Activated T-cell treated with anti-CD3 and anti-CD28 coated beads for 4 hours (primary cell): ENCODE results near the gene PHOSPHO1.
A peak's percentile ranks its signal among the peaks of the same experiment; 100 is the strongest.
"Not testable (repeated sequence)": the region's sequence is repeated elsewhere in the genome, so short reads cannot be mapped to it uniquely, and the experiment has no call there.

ENCODE experiments used
- DNase-seq: peaks from one replicate; pipeline ENCODE4 v3.0.0-alpha.2; 2020

The PHOSPHO1 gene, protein sequence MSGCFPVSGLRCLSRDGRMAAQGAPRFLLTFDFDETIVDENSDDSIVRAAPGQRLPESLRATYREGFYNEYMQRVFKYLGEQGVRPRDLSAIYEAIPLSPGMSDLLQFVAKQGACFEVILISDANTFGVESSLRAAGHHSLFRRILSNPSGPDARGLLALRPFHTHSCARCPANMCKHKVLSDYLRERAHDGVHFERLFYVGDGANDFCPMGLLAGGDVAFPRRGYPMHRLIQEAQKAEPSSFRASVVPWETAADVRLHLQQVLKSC

DNA sequence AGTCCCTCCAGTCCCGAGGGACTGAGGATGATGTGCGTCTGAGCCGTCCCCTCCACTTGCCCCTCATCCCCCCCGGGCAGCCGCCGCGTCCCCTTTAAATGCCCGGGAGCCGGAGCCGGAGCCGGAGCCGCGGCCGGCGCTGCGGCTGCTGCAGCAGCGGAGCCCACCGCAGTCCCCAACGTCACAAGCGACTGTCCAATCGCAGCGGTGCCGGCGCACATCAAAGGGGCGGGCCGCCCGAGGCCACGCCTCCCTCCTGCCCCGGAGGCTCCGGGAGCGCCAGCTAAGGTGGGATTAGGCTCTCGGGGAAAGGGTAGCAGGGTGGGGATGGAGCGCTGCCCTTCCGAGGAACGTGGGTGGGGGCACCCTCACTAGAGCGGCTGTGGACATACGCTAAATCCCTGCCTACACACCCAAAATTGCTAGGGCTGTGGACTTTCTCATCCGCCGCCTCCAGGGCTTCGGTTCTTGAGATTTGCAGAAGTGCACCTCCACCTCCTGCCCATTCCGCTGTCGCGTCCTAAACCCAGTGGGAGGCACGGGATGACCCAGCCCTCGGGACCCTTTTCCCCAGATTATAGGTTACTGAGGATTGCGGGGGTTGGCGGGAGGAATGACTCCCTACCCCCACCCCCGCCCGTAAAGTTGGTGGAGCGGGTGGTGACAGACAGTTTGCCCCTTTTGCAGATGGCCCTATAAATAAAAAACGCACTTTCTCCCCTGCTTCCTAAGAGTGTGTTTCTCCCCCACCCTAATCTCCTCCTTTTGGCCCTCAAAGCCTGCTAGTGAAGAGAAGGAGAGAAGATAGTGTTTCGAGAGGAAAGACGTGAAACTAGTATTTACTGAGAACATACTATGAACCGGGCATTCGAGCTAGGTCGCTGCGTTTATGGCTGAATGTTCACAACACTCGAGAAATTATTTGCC lies at the start of gene PHOSPHO1:
PHOSPHO1 (minus strand) TSS at position 152 of the 927 bp plus-strand sequence. CDS start 4,096 bp downstream, outside the sequence.
- peak; percentile 70 for DNase-seq

- DNase-seq = no peak
These were observed 49.5 kb upstream of the PHOSPHO1 start for GRCh38 chr17:49280061-49280460.

GRCh38 chr17:49279263-49280015 lies 48.9 kb upstream of the PHOSPHO1 start:
- DNase-seq = not testable (repeated sequence)

- DNase-seq = no peak
These were observed 47.5 kb upstream of the PHOSPHO1 start for GRCh38 chr17:49278076-49278475.

GRCh38 chr17:49277638-49278037 lies 47.1 kb upstream of the PHOSPHO1 start:
- DNase-seq = no peak

- not testable (repeated sequence) for DNase-seq
These were observed 45.4 kb upstream of the PHOSPHO1 start for GRCh38 chr17:49275981-49276380.

- no peak for DNase-seq
These were observed 38.8 kb upstream of the PHOSPHO1 start for GRCh38 chr17:49269356-49269755.

DNA sequence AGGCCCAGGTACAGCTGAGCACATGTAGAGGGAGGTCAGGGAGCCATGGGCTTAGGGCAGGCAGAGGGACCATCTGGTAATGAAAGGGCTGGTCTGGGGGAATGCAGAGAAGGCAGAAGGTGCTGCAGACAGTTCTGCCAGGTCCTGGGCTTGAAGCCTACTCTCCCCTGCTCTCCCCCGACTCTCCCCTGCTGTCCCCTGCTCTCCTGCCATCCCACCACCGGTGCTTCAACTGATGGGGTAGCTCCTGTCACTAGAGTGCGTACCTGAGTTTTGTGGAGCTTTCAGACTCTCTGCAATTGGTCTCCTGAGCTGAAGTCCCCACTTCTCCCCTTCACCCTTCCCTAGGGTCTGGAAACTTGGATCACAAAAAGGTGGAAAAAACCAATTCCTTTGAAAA lies 37.3 kb upstream of the PHOSPHO1 start:
- DNase-seq = no peak

DNA sequence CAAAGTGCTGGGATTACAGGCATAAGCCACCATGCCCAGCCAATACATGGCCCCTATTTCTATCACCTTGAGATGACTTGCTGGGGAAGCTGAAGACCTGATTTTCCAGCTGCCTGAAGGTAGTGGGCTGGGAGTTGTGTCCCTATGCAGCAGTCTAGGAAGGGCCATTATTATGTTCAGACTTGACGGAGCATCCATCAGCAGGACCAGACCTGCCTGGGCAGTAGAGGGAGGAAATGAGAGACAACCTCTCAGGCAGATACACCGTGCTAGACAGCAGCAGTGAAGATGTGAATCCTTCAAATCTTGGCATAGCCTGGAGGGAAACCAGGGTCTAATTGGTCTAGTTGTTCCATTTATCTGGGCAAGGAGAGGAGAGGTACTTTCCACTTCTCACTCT lies 35.6 kb upstream of the PHOSPHO1 start:
- no peak for DNase-seq

GRCh38 chr17:49261540-49261939 lies 31.0 kb upstream of the PHOSPHO1 start:
- not testable (repeated sequence) for DNase-seq

DNA sequence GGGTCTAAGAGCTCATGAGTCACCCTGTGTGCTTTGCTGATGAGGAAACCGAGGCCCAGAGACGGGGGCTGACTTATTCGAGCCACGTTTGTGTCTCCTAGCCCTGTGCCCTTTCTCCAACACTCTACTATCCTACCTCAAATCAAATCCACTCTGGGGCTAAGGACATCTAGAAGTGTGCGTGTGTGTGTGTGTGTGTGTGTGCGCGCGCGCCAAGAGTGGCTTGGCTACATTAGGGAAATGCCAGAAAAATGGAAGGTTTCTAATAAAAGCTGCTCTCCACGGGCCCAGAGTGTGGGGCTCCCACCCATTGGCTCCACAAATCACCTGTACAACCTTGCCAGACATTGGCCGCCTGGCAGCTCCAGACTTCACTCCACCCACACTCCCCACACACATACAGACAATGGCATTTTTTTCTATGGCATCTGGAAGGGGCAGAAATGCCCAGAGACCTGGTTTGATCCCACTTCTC lies 30.3 kb upstream of the PHOSPHO1 start:
- peak; percentile 30 for DNase-seq

DNA sequence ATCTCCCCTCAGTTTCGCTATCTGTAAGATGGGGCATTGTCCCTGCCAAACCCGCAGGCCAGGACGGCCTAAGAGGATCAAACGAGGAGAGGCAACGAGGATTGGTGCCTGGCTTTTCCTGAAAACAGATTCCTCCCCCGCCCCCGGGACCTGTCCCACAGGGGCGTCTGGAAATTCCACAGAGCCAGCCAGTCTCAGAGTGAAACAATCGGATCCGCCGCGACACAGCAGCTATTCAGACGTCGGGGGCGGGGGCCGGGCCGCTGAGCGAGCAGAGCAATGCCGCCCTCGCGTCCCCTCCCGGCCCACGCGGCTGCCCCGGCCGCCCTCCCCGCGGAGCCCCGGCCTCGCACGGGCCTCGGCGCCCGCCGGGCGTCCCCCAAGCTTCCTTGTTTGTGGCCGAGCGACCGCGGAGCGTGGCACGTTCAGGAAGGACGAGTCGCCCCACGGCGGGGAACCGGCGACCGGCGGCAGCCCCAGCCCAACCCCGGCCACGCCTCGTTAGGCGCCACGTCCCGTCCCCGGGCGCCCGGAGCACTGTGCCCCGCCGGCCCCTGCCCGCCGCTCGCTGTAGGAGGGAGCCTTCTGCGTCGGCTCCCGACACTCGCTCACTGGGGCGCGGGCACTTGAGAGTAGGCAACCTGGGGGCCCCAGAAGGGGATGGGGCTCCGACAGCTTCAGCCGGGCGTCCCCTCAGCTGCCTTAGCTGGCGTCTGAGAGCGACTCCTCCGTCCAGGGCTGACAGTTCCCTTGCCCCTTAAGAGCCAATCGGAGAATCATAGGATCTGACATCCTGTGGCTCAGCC lies 29.6 kb upstream of the PHOSPHO1 start:
- DNase-seq = peak; percentile 53

- DNase-seq = no peak
These were observed 29.1 kb upstream of the PHOSPHO1 start for GRCh38 chr17:49259663-49260010.

DNA sequence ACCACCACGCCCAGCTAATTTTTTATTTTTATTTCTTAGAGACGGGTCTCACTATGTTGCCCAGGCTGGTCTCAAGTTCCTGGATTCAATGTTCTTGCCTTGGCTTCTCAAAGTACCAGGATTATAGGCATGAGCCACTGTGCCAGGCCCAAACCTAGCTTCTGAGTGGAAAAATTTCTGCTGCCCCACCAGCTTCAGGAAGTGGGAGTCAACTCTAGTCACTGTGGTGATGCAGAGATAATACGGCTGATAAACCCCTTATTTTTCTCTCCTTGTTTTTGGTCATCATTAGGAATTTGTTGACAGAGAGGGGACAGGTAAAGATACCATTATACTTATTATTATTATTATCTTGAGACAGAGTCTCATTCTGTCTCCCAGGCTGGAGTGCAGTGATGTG lies 27.8 kb upstream of the PHOSPHO1 start:
- DNase-seq = no peak

DNA sequence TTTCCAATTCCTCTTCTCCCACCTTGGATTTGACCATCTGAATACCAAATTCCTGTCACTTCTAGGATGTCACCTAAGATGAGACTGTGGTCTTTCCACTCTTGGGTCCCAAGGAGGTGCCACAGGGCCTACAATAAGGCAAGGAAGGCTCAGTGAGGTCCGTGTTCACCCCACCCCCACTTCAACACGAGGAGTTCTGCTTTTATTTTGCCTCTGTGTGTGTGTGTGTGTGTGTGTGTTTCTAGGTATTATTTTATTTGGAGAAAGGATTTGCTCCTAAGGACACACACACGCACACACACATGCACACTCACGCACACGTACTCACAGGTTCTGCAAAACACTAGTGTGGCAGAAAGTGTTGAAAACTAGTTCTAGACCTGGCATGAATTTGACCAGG lies 24.5 kb upstream of the PHOSPHO1 start:
- no peak for DNase-seq

GRCh38 chr17:49254066-49254465 lies 23.5 kb upstream of the PHOSPHO1 start:
- DNase-seq = no peak

- no peak for DNase-seq
These were observed 21.6 kb upstream of the PHOSPHO1 start for GRCh38 chr17:49252148-49252695.

DNA sequence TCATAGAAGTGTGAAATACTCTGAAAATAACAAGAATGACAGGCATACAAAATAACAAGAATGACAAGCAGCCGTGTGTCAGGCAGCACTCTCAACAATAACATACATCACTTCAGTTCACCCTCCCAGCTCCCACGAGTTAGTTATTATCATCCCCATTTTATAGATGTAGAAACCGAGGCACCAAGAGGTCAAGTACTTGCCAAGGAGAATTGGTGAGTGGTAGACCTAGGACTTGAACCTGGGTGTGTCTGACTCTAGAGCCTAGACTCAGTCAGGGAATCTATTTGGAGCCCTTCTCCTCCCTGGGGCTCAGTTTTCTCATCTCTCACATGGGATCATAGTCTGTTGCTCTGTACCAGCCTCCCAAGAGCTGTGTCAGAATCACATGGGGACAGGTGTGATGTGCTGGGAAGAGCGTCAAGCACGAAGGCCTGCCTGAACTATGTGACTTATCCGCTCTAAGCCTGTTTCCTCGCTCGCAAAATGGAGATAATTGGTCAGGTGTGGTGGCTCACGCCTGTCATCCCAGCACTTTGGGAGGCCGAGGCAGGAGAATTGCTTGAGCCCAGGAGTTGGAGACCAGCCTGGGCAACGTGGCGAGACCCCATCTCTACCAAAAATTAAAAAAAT lies 19.4 kb upstream of the PHOSPHO1 start:
- DNase-seq = no peak

- DNase-seq = no peak
These were observed 18.8 kb upstream of the PHOSPHO1 start for GRCh38 chr17:49249292-49249794.

- DNase-seq = no peak
These were observed 17.4 kb upstream of the PHOSPHO1 start for GRCh38 chr17:49247944-49248343.

DNA sequence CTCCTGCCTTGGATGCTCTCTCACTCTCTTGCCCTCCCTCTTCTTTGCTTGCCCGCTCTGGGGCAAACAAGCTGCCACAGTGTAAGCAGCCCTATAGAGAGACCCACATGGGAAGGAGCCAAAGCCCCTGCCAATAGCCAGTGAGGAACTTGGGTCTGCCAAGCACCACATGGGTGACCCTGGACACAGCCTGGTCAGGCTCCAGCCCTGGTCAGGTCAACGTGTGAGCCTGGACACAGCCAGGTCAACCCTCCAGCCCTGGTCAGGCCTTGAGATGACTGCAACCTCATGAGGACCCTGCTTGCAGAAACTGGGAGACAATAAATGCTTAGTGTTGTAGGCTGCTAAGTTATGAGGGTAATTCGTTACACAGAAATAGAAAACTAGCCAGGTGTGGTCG lies 14.3 kb upstream of the PHOSPHO1 start:
- no peak for DNase-seq
